B cell (primary cell): ENCODE measurements around the gene PGAP3. TPM values are rescaled to one million over a fixed set of nuclear protein-coding genes. Genes with fewer than 3 reads are reported as not detected.
A peak's percentile ranks its signal among the peaks of the same experiment; 100 is the strongest.

Experiments used
- ATAC-seq: fragments of 200-7000 bp; cut with Tn5 transposase; one replicate; pipeline ENCODE4 v1.10.0; 2021; ENCODE audit warnings: low read depth, mild to moderate bottlenecking, moderate number of reproducible peaks, moderate library complexity
- CTCF ChIA-PET: fragments of 350-600 bp; sonication (Branson Sonifier 250); formaldehyde crosslinking; loops from one replicate; lab custom pipeline; 2021; ENCODE audit warnings: antibody characterized with exemption, inconsistent platforms; lab: Charles Lee
- POLR2A ChIA-PET: fragments of 350-600 bp; sonication (Branson Sonifier 250); formaldehyde crosslinking; loops from one replicate; lab custom pipeline; 2021; ENCODE audit warnings: antibody characterized with exemption; lab: Charles Lee
- DNase-seq: peaks from one replicate; pipeline ENCODE4 v3.0.0; 2013
- H2AFZ ChIP-seq: 2 replicates; pipeline ENCODE4 v1.6.1; 2012; ENCODE audit warnings: mild to moderate bottlenecking, low read depth, low read length; ENCODE audit not compliant: insufficient read depth, poor library complexity, severe bottlenecking
- H3K27ac ChIP-seq, 2 donors: 1 replicate in 1 of 2; 2 replicates in 1 of 2; pipeline ENCODE4 v1.5.1; 2012 to 2013; ENCODE audit warnings: low read length in 2 of 2, mild to moderate bottlenecking in 2 of 2, moderate library complexity in 1 of 2
- H3K27me3 ChIP-seq, 4 experiments: fragments of 200-600 bp in 1 of 4; sonication (generic) in 1 of 4; replicated peaks in 1 of 4; 1 replicate in 2 of 4; 2 replicates in 2 of 4; pipeline versions ENCODE4 v1.6.1 to v1.7.0; 2013 to 2016; ENCODE audit warnings: low read length in 3 of 4, mild to moderate bottlenecking in 2 of 4, mixed read lengths in 1 of 4, moderate library complexity in 1 of 4; ENCODE audit not compliant: insufficient read depth in 4 of 4, control insufficient read depth in 3 of 4; ENCODE audit errors: control extremely low read depth in 1 of 4
- H3K36me3 ChIP-seq, 2 experiments: replicated peaks in 1 of 2; 1 replicate in 1 of 2; 2 replicates in 1 of 2; pipeline versions ENCODE4 v1.6.1 to v1.7.1; 2013; ENCODE audit warnings: low read length in 1 of 2; ENCODE audit not compliant: insufficient read depth in 2 of 2, control insufficient read depth in 1 of 2; ENCODE audit errors: control extremely low read depth in 1 of 2, extremely low read depth in 1 of 2
- H3K4me1 ChIP-seq, 2 donors: fragments of 200-600 bp in 1 of 2; sonication (generic) in 1 of 2; 1 replicate in 1 of 2; 2 replicates in 1 of 2; pipeline versions ENCODE4 v1.5.1 to v1.6.1; 2013 to 2017; ENCODE audit warnings: low read length in 2 of 2; ENCODE audit not compliant: control insufficient read depth in 2 of 2, insufficient read depth in 2 of 2
- H3K4me2 ChIP-seq: replicated peaks from 2 replicates; pipeline ENCODE3; 2012; ENCODE audit warnings: mild to moderate bottlenecking, low read depth, low read length; ENCODE audit not compliant: poor library complexity, severe bottlenecking
- H3K4me3 ChIP-seq, 5 experiments: fragments of 200-600 bp in 1 of 5; sonication (generic) in 1 of 5; 1 replicate in 3 of 5; 2 replicates in 2 of 5; pipeline versions ENCODE4 v1.5.1 to v1.7.0; 2011 to 2016; ENCODE audit warnings: low read length in 4 of 5, mild to moderate bottlenecking in 4 of 5, low read depth in 2 of 5, control low read depth in 1 of 5, moderate library complexity in 1 of 5; ENCODE audit not compliant: insufficient read depth in 1 of 5; ENCODE audit errors: control extremely low read depth in 1 of 5, extremely low read depth in 1 of 5
- H3K79me2 ChIP-seq: fragments of 200-600 bp; sonication (generic); one replicate; pipeline ENCODE4 v1.6.0; 2016; ENCODE audit warnings: low read length; ENCODE audit not compliant: control insufficient read depth, insufficient read depth
- H3K9ac ChIP-seq: fragments of 200-600 bp; sonication (generic); 2 replicates; pipeline ENCODE4 v1.6.1; 2017; ENCODE audit warnings: mild to moderate bottlenecking, low read length, moderate library complexity
- H3K9me3 ChIP-seq, 3 donors: one replicate each; pipeline versions ENCODE4 v1.6.1 to v1.7.1; 2013; ENCODE audit warnings: low read length in 2 of 3; ENCODE audit not compliant: control insufficient read depth in 2 of 3, insufficient read depth in 1 of 3; ENCODE audit errors: control extremely low read depth in 1 of 3
- H4K20me1 ChIP-seq: 2 replicates; pipeline ENCODE4 v1.6.0; 2012; ENCODE audit warnings: mild to moderate bottlenecking, low read length; ENCODE audit not compliant: insufficient read depth, control insufficient read depth, poor library complexity, severe bottlenecking
- H3K27ac Mint-ChIP-seq: one replicate; pipeline ENCODE4 v1.8.0; 2021; ENCODE audit warnings: mixed read lengths
- H3K27me3 Mint-ChIP-seq: one replicate; pipeline ENCODE4 v1.8.0; 2021; ENCODE audit warnings: mixed read lengths
- H3K4me1 Mint-ChIP-seq: one replicate; pipeline ENCODE4 v1.8.0; 2021; ENCODE audit warnings: mixed read lengths
- H3K4me3 Mint-ChIP-seq: one replicate; pipeline ENCODE4 v1.8.0; 2021; ENCODE audit warnings: mixed read lengths
- H3K9me3 Mint-ChIP-seq: one replicate; pipeline ENCODE4 v1.8.0; 2022; ENCODE audit warnings: mixed read lengths; ENCODE audit not compliant: insufficient read depth
- CTCF ChIP-seq: fragments of 200-600 bp; IDR thresholded peaks from one replicate; pipeline ENCODE4 v1.8.0; 2022; ENCODE audit warnings: antibody characterized with exemption, mild to moderate bottlenecking
- EZH2 ChIP-seq: IDR thresholded peaks from 2 replicates; pipeline ENCODE4 v1.6.1; 2012; ENCODE audit warnings: borderline replicate concordance, low read depth, mild to moderate bottlenecking, moderate library complexity, low read length; ENCODE audit not compliant: insufficient read depth, poor library complexity, severe bottlenecking
- WGBS: methylation state at CpG from one replicate; pipeline ENCODE4 v1.1.5; 2013; ENCODE audit warnings: missing lambda C conversion rate; ENCODE audit not compliant: insufficient coverage; 5-methylcytosine and 5-hydroxymethylcytosine counted together
- intact Hi-C: fragments of 100-400 bp; cut with micrococcal nuclease; formaldehyde crosslinking; loops from one replicate; pipeline ENCODE4 v1.10.0; 2022
- polyA plus RNA-seq: library from polyadenylated mRNA; depleted of rRNA; stranded (reverse); fragments of >200 nt; gene quantifications from 2 replicates; pipeline ENCODE4 v1.2.3, GENCODE V29; 2012
- total RNA-seq, 2 donors: library from RNA; stranded (reverse); fragments of 120-200 nt in 1 of 2; gene quantifications; 1 replicate in 1 of 2; 2 replicates in 1 of 2; pipeline versions ENCODE4 v1.2.3 to v1.2.4, GENCODE V29; 2013 to 2022

PGAP3 gene
- total and polyA plus RNA-seq, 2 donors (not counting 1 experiment from before 2014, with no cell fraction given): 27.4 to 34.3 TPM

- ChIA-PET CTCF (interaction anchor here (0.6 to 5.2 kb wide), 32 partner anchors 12 to 381 kb away, joined by 3 to 51 read pairs (median 4); partner anchors contain the start of genes IKZF3 and PNMT), POLR2A (interaction anchor here (0.5 to 2.3 kb wide), 16 partner anchors 9 to 531 kb away, joined by 3 to 15 read pairs (median 6); partner anchors contain the start of gene RPL19)
- Histone ChIP-seq H3K36me3 (peaks cover 0 to 27% of the 10 kb centered on the region in 2 experiments), H3K27ac (peak within 1 kb of the TSS; percentile 82 to 96), H3K9ac (peak within 1 kb of the TSS; percentile 95), H3K9me3 (no peaks in the 10 kb centered on the region), H4K20me1 (peaks cover 26% of the 10 kb centered on the region), H3K4me2 (peak within 1 kb of the TSS; percentile 99), H2AFZ (peak within 1 kb of the TSS; percentile 95), H3K4me1 (peaks cover 11 to 17% of the 10 kb centered on the region in 2 donors), H3K4me3 (peak within 1 kb of the TSS; percentile 63 to 100 (median 78)), H3K27me3 (no peaks in the 10 kb centered on the region), H3K79me2 (peaks cover 36% of the 10 kb centered on the region)
- TF ChIP-seq CTCF (peak; percentile 96), EZH2 (no peak)
- DNase-seq (peak; percentile 95), ATAC-seq (peak; percentile 94)
- peak within 1 kb of the TSS; percentile 93 for H3K4me3 Mint-ChIP-seq
- no peaks in the 10 kb centered on the region for H3K9me3 Mint-ChIP-seq
- 1% methylated on average over 60 of the region's 65 CpGs for WGBS
- intact Hi-C loops: loop anchor here (1.0 to 5.0 kb wide), 6 partner anchors 24 to 250 kb away; partner anchors contain the start of genes LRRC3C, ORMDL3, PGAP3 and PSMD3
- peak within 1 kb of the TSS; percentile 94 for H3K27ac Mint-ChIP-seq
- no peaks in the 10 kb centered on the region for H3K27me3 Mint-ChIP-seq
- H3K4me1 Mint-ChIP-seq: peaks cover 28% of the 10 kb centered on the region
These were observed 42.5 kb upstream of the PGAP3 start, which contains the start of gene MIEN1 for GRCh38 chr17:39730095-39730921. TSS of gene MIEN1 (minus strand) at chr17:39730532. CDS start at chr17:39730495, 37 bp downstream.
